GM18909 (cell line): ENCODE data around the gene HOXA4.

Source experiments
- ATAC-seq: cut with Tn5 transposase; IDR thresholded peaks from one replicate; pipeline ENCODE4 v1.9.1; 2021; ENCODE audit warnings: mild to moderate bottlenecking; ENCODE audit not compliant: unreplicated experiment, poor library complexity

Gene HOXA4

GRCh38 chr7:27159266-27160144 is 28.9 kb upstream of the HOXA4 start:
- no peak for ATAC-seq

- no peak for ATAC-seq
These were observed 28.1 kb upstream of the HOXA4 start for GRCh38 chr7:27158436-27159265.

GRCh38 chr7:27157702-27158431 is 27.3 kb upstream of the HOXA4 start:
- ATAC-seq = no peak

GRCh38 chr7:27156916-27157701 is 26.6 kb upstream of the HOXA4 start:
- ATAC-seq = no peak

- ATAC-seq = no peak
These were observed 25.9 kb upstream of the HOXA4 start, which contains the start of gene HOXA7 for GRCh38 chr7:27156508-27156898. TSS of gene HOXA7 (minus strand) at chr7:27156675. CDS start at chr7:27156545, 130 bp downstream.

GRCh38 chr7:27155816-27156507 is 25.4 kb upstream of the HOXA4 start:
- no peak for ATAC-seq

- ATAC-seq = no peak
These were observed 24.6 kb upstream of the HOXA4 start for GRCh38 chr7:27154901-27155815.

GRCh38 chr7:27154369-27154768 is 23.8 kb upstream of the HOXA4 start:
- ATAC-seq = no peak

- no peak for ATAC-seq
These were observed 23.0 kb upstream of the HOXA4 start for GRCh38 chr7:27153526-27153925.

- no peak for ATAC-seq
These were observed 22.4 kb upstream of the HOXA4 start for GRCh38 chr7:27152816-27153442.

GRCh38 chr7:27151931-27152815 is 21.6 kb upstream of the HOXA4 start, which contains the start of gene HOXA3:
TSS of gene HOXA3 (minus strand) at chr7:27152583. CDS start at chr7:27110640, 41,943 bp downstream.
- ATAC-seq = no peak

- ATAC-seq = no peak
These were observed 20.9 kb upstream of the HOXA4 start for GRCh38 chr7:27151341-27151930.

GRCh38 chr7:27150568-27151340 is 20.2 kb upstream of the HOXA4 start:
- ATAC-seq = peak; percentile 85

- no peak for ATAC-seq
These were observed 19.4 kb upstream of the HOXA4 start for GRCh38 chr7:27149842-27150567.
